Esophagus squamous epithelium (tissue), 5 donors: ENCODE measurements around the gene ADAMTS9. TPM values are rescaled to one million over a fixed set of nuclear protein-coding genes. Genes with fewer than 3 reads are reported as not detected.

Source experiments
- DNase-seq: peaks from one replicate; lab custom pipeline; 2025; lab: John Stamatoyannopoulos, UW
- H3K27ac ChIP-seq, 4 donors: fragments of 200-600 bp; sonication (generic); one replicate each; pipeline ENCODE4 v1.5.1; 2016 to 2019; ENCODE audit warnings: mild to moderate bottlenecking in 1 of 4
- H3K27me3 ChIP-seq, 4 donors: fragments of 200-600 bp; sonication (generic); 1 replicate in 3 of 4; 2 replicates in 1 of 4; pipeline versions ENCODE4 v1.5.1 to v1.6.0; 2017 to 2021; ENCODE audit warnings: antibody characterized with exemption in 1 of 4
- H3K36me3 ChIP-seq, 3 donors: fragments of 200-600 bp; sonication (generic); one replicate each; pipeline ENCODE4 v1.5.1; 2016 to 2019
- H3K4me1 ChIP-seq, 3 donors: fragments of 200-600 bp; sonication (generic); one replicate each; pipeline ENCODE4 v1.5.1; 2017 to 2019
- H3K4me3 ChIP-seq, 4 donors: fragments of 200-600 bp; sonication (generic); 1 replicate in 3 of 4; 2 replicates in 1 of 4; pipeline ENCODE4 v1.5.1; 2016 to 2019; ENCODE audit warnings: mild to moderate bottlenecking in 2 of 4, moderate library complexity in 1 of 4
- H3K9me3 ChIP-seq, 3 donors: fragments of 200-600 bp; sonication (generic); one replicate each; pipeline ENCODE4 v1.5.1; 2016 to 2019
- POLR2A ChIP-seq, 4 donors: fragments of 450-650 bp; IDR thresholded peaks; one replicate each; pipeline ENCODE4 v1.6.1; 2017; ENCODE audit warnings: antibody characterized with exemption in 4 of 4, mild to moderate bottlenecking in 4 of 4, moderate library complexity in 3 of 4
- WGBS, 2 donors: methylation state at CpG; one replicate each; pipeline ENCODE4 v1.1.5; 2018; 5-methylcytosine and 5-hydroxymethylcytosine counted together
- intact Hi-C: fragments of 100-400 bp; cut with DNase I; formaldehyde crosslinking; loops from one replicate; pipeline ENCODE4 v1.15.0; 2022
- total RNA-seq, 4 donors: library from RNA; depleted of rRNA; stranded (reverse); fragments of >200 nt; gene quantifications; one replicate each; pipeline ENCODE4 v1.1.0, GENCODE V29; 2016
- TF ChIP-seq, protein P1 (sequence below), 6 experiments: fragments of 450-650 bp in 4 of 6; fragments of 200-600 bp in 2 of 6; sonication (generic) in 2 of 6; IDR thresholded peaks; one replicate each; pipeline ENCODE4 v1.5.1; 2016 to 2019; ENCODE audit warnings: antibody characterized with exemption in 6 of 6, mild to moderate bottlenecking in 4 of 6, moderate library complexity in 4 of 6
- donor health status: DM: yes; HTN: yes; CAD: no.

The ADAMTS9 gene
- total RNA-seq, 4 donors from 2014 or later = 3.1 to 15.1 (median 5.9) TPM

DNA sequence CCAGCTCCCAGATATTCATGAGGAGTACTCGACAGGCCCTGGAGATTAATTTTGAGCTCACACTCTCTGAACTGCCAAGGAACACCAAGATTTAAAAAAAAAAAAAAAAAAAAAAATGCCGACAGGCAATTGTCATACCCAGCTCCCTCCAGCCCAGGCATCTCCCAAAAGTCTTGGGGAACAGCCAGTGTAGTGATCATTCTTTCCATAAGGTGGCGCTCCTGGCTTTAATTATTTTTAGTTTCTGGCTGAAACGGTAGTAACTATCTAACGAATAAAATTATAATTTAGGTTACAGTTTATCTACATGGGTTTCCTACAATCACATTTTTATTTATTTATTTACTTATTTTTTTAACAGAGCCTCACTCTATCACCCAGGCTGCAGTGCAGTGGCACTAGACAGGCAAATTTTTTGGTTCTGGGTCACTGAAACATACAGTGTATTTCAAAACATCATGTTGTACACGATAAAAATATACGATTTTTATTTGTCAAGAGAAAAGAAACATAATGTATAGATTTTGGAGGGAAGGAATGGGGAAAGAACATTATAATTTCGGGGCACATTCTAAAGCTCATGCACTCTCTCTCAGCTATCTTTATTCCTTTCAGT is 157.3 kb downstream of the ADAMTS9 start:
- intact Hi-C loops = loop anchor here (10.0 kb wide), 1 partner anchor 154 kb away; the partner anchor contains the start of gene ADAMTS9

DNA sequence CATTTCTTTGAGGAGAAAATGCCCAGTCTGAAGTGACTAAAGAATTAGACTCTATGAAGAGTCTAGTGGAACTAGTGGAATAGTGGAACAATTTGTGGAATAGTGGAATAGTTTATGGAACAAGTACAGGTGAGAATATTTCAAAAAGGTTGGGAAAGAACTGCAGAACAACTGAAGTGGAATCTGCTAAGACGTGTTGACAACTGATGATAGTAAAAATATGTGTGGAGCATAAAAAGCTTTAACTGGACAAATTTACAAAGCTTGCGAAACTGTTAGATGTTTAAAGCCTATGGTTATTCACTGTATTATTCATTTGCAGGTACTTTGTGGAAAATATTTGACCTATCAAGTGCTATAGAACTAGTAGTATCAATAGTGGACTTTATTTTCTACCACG is 164.5 kb downstream of the ADAMTS9 start:
- WGBS, 2 donors = 56% methylated on average over 3 of the region's 3 CpGs

More for the DNA sequence above, 157.3 kb downstream of the ADAMTS9 start:
- no peak overlapping the region for H3K4me3 ChIP-seq
- peaks cover 0 to 9% (median 0%) of the 10 kb centered on the region in 4 donors for H3K27me3 ChIP-seq
- H3K36me3 ChIP-seq = no peaks in the 10 kb centered on the region
- 22 to 26% methylated on average over 7 to 8 of the region's 8 CpGs for WGBS, 2 donors
- peaks cover 0 to 21% (median 0%) of the 10 kb centered on the region in 3 donors for H3K4me1 ChIP-seq
- no peak for DNase-seq
- H3K27ac ChIP-seq = no peak overlapping the region
- no peaks in the 10 kb centered on the region for H3K9me3 ChIP-seq
- TF ChIP-seq, protein P1, sequence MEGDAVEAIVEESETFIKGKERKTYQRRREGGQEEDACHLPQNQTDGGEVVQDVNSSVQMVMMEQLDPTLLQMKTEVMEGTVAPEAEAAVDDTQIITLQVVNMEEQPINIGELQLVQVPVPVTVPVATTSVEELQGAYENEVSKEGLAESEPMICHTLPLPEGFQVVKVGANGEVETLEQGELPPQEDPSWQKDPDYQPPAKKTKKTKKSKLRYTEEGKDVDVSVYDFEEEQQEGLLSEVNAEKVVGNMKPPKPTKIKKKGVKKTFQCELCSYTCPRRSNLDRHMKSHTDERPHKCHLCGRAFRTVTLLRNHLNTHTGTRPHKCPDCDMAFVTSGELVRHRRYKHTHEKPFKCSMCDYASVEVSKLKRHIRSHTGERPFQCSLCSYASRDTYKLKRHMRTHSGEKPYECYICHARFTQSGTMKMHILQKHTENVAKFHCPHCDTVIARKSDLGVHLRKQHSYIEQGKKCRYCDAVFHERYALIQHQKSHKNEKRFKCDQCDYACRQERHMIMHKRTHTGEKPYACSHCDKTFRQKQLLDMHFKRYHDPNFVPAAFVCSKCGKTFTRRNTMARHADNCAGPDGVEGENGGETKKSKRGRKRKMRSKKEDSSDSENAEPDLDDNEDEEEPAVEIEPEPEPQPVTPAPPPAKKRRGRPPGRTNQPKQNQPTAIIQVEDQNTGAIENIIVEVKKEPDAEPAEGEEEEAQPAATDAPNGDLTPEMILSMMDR (IDR thresholded peaks at IDR 0.05) = peak in 5 of 6 experiments; percentile 67 to 84 (median 77)
- TF ChIP-seq POLR2A (IDR thresholded peaks at IDR 0.05) = no peak

DNA sequence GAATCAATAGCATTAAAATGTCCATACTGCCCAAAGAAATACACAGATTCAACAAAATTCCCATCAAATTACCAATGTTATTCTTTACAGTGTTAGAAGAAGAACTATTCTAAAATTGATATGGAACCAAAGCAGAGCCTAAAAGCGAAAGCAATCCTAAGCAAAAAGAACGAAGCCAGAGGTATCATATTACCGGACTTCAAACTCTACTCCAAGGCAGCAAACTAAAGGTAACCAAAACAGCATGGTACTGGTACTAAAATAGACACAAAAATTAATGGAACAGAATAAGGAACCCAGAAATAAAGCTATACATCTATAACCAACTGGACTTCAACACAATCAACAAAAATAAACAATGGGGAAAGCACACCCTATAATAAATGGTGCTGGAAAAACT is 167.5 kb downstream of the ADAMTS9 start:
- TF ChIP-seq POLR2A (IDR thresholded peaks at IDR 0.05) = no peak
- TF ChIP-seq, protein P1 (IDR thresholded peaks at IDR 0.05) = no peak
- Histone ChIP-seq H3K4me1 (peaks cover 0 to 13% (median 0%) of the 10 kb centered on the region in 3 donors), H3K9me3 (no peaks in the 10 kb centered on the region), H3K27ac (no peak overlapping the region), H3K27me3 (no peaks in the 10 kb centered on the region), H3K36me3 (peaks cover 0 to 18% (median 0%) of the 10 kb centered on the region in 3 donors), H3K4me3 (no peak overlapping the region)
- intact Hi-C loops = no loop called here
- DNase-seq = no peak
- 74 to 88% methylated on average over 3 of the region's 3 CpGs for WGBS, 2 donors

More for the DNA sequence above, 164.5 kb downstream of the ADAMTS9 start:
- Histone ChIP-seq H3K27ac (no peak overlapping the region), H3K27me3 (no peaks in the 10 kb centered on the region), H3K36me3 (peaks cover 0 to 13% (median 0%) of the 10 kb centered on the region in 3 donors), H3K9me3 (no peaks in the 10 kb centered on the region), H3K4me1 (peaks cover 0 to 8% (median 0%) of the 10 kb centered on the region in 3 donors), H3K4me3 (no peak overlapping the region)
- intact Hi-C loops = no loop called here
- TF ChIP-seq, protein P1 (IDR thresholded peaks at IDR 0.05) = no peak
- no peak for TF ChIP-seq POLR2A (IDR thresholded peaks at IDR 0.05)
- DNase-seq = no peak

DNA sequence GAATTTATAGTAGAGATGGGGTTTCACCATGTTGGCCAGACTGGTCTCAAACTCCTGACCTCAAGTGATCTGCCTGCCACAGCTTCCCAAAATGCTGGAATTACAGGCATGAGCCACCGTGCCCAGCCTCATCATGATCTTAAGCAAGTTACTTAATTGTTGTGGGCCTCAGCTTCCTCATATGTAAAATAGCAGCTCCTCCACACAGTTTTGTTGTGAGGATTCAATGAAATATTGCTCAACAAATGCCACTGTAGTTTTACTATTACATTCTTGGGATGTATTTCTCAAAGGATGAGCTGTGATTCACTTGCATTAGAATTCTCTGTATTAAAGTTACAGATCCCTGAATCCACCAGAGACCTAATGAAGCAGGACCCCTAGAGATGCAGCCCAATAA is 168.8 kb downstream of the ADAMTS9 start:
- no peak for DNase-seq
- peaks cover 0 to 18% (median 0%) of the 10 kb centered on the region in 3 donors for H3K36me3 ChIP-seq
- H3K4me1 ChIP-seq = peaks cover 0 to 13% (median 0%) of the 10 kb centered on the region in 3 donors
- H3K27me3 ChIP-seq = no peaks in the 10 kb centered on the region
- H3K27ac ChIP-seq = peak overlapping the region in 1 of 4 donors; percentile 37
- TF ChIP-seq POLR2A (IDR thresholded peaks at IDR 0.05) = no peak
- TF ChIP-seq, protein P1 (IDR thresholded peaks at IDR 0.05) = no peak
- no peak overlapping the region for H3K4me3 ChIP-seq
- 60 to 71% methylated on average over 1 of the region's 1 CpG for WGBS, 2 donors
- no peaks in the 10 kb centered on the region for H3K9me3 ChIP-seq
- intact Hi-C loops = no loop called here

DNA sequence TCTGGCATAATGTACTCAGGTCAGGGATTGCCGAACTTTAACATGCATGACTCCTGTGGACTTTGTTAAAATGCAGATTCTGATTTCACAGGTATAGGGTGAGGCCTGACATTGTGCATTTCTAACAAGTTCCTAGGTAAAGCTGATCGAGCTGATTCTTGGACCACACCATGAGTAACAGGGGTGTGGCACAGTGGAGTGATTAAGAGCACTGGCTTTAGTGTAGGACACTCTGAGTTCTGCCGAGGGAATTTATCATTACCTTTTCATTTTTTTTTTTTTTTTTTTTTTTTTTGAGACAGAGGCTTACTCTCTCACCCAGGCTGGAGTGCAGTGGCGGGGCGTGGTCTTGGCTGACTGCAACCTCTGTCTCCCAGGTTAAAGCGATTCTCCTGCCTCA is 169.3 kb downstream of the ADAMTS9 start:
- Histone ChIP-seq H3K4me3 (no peak overlapping the region), H3K9me3 (no peaks in the 10 kb centered on the region), H3K4me1 (peaks cover 0 to 13% (median 0%) of the 10 kb centered on the region in 3 donors), H3K36me3 (peaks cover 0 to 16% (median 0%) of the 10 kb centered on the region in 3 donors), H3K27me3 (no peaks in the 10 kb centered on the region), H3K27ac (peak overlapping the region in 1 of 4 donors; percentile 37)
- no peak for DNase-seq
- no peak for TF ChIP-seq POLR2A (IDR thresholded peaks at IDR 0.05)
- intact Hi-C loops = no loop called here
- WGBS, 2 donors = 40 to 70% methylated on average over 3 to 6 of the region's 6 CpGs
